ENCODE data around the gene ARL8B. TPM values are rescaled to one million over a fixed set of nuclear protein-coding genes. Genes with fewer than 3 reads are reported as not detected.

Gene ARL8B
- total and polyA plus RNA-seq, 9 of the 15 experiments (the other 6 are each of a cell fraction or from before 2014, with no cell fraction given): 28.5 to 99.4 (median 77.2) TPM

DNA sequence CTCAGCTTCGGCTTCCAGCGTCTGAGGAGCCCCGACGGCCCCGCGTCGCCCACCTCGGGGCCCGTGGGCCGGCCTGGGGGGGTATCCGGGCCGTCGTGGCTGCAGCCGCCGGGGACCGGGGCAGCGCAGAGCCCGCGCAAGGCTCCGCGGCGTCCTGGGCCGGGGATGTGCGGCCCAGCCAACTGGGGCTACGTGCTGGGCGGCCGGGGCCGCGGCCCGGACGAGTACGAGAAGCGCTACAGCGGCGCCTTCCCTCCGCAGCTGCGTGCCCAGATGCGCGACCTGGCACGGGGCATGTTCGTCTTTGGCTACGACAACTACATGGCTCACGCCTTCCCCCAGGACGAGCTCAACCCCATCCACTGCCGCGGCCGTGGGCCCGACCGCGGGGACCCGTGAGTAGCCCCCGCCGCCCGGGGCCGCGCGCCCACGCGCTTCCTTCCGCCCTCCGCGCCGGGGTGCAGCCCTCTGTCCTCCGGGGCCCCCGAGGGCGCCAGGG, 65.9 kb downstream of the ARL8B start (continued):
- TF ChIP-seq, protein P1, sequence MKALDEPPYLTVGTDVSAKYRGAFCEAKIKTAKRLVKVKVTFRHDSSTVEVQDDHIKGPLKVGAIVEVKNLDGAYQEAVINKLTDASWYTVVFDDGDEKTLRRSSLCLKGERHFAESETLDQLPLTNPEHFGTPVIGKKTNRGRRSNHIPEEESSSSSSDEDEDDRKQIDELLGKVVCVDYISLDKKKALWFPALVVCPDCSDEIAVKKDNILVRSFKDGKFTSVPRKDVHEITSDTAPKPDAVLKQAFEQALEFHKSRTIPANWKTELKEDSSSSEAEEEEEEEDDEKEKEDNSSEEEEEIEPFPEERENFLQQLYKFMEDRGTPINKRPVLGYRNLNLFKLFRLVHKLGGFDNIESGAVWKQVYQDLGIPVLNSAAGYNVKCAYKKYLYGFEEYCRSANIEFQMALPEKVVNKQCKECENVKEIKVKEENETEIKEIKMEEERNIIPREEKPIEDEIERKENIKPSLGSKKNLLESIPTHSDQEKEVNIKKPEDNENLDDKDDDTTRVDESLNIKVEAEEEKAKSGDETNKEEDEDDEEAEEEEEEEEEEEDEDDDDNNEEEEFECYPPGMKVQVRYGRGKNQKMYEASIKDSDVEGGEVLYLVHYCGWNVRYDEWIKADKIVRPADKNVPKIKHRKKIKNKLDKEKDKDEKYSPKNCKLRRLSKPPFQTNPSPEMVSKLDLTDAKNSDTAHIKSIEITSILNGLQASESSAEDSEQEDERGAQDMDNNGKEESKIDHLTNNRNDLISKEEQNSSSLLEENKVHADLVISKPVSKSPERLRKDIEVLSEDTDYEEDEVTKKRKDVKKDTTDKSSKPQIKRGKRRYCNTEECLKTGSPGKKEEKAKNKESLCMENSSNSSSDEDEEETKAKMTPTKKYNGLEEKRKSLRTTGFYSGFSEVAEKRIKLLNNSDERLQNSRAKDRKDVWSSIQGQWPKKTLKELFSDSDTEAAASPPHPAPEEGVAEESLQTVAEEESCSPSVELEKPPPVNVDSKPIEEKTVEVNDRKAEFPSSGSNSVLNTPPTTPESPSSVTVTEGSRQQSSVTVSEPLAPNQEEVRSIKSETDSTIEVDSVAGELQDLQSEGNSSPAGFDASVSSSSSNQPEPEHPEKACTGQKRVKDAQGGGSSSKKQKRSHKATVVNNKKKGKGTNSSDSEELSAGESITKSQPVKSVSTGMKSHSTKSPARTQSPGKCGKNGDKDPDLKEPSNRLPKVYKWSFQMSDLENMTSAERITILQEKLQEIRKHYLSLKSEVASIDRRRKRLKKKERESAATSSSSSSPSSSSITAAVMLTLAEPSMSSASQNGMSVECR (CRISPR knock-in tag; IDR thresholded peaks at IDR 0.05): peak; percentile 49; the same call in 1 of the 2 replicates
- TF ChIP-seq RBM34 (IDR thresholded peaks at IDR 0.05; ENCODE audit: borderline replicate concordance, insufficient read depth, low read length) (no peak), ZNF232 (CRISPR knock-in tag; IDR thresholded peaks at IDR 0.05) (0 out of 2 replicates have a peak, but pooled peaks have one; percentile 70), CCNT2 (IDR thresholded peaks at IDR 0.05; ENCODE audit: borderline replicate concordance, extremely low read depth, insufficient read length, low read depth, low read length) (peak; percentile 4), NCOA4 (IDR thresholded peaks at IDR 0.05; ENCODE audit: partially characterized antibody) (no peak), ZNF143 (CRISPR knock-in tag; IDR thresholded peaks at IDR 0.05) (peak; percentile 28; the same call in 1 of the 2 replicates)
- TF ChIP-seq, protein P2, sequence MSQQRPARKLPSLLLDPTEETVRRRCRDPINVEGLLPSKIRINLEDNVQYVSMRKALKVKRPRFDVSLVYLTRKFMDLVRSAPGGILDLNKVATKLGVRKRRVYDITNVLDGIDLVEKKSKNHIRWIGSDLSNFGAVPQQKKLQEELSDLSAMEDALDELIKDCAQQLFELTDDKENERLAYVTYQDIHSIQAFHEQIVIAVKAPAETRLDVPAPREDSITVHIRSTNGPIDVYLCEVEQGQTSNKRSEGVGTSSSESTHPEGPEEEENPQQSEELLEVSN (IDR thresholded peaks at IDR 0.05; ENCODE audit: borderline replicate concordance in 1 of 2, extremely low read depth in 1 of 2, insufficient read depth in 1 of 2, insufficient read length in 1 of 2, low read depth in 1 of 2, low read length in 1 of 2, poor library complexity in 1 of 2, severe bottlenecking in 1 of 2): peak in 1 of 2 experiments; percentile 48
- TF ChIP-seq, protein P3, sequence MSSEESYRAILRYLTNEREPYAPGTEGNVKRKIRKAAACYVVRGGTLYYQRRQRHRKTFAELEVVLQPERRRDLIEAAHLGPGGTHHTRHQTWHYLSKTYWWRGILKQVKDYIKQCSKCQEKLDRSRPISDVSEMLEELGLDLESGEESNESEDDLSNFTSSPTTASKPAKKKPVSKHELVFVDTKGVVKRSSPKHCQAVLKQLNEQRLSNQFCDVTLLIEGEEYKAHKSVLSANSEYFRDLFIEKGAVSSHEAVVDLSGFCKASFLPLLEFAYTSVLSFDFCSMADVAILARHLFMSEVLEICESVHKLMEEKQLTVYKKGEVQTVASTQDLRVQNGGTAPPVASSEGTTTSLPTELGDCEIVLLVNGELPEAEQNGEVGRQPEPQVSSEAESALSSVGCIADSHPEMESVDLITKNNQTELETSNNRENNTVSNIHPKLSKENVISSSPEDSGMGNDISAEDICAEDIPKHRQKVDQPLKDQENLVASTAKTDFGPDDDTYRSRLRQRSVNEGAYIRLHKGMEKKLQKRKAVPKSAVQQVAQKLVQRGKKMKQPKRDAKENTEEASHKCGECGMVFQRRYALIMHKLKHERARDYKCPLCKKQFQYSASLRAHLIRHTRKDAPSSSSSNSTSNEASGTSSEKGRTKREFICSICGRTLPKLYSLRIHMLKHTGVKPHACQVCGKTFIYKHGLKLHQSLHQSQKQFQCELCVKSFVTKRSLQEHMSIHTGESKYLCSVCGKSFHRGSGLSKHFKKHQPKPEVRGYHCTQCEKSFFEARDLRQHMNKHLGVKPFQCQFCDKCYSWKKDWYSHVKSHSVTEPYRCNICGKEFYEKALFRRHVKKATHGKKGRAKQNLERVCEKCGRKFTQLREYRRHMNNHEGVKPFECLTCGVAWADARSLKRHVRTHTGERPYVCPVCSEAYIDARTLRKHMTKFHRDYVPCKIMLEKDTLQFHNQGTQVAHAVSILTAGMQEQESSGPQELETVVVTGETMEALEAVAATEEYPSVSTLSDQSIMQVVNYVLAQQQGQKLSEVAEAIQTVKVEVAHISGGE (CRISPR knock-in tag; IDR thresholded peaks at IDR 0.05): peak in 2 of 3 experiments; percentile 85 to 94; a peak in 4 of 6 replicates

All from K562 (cell line).